ENCODE data around the gene WDR3.

DNA sequence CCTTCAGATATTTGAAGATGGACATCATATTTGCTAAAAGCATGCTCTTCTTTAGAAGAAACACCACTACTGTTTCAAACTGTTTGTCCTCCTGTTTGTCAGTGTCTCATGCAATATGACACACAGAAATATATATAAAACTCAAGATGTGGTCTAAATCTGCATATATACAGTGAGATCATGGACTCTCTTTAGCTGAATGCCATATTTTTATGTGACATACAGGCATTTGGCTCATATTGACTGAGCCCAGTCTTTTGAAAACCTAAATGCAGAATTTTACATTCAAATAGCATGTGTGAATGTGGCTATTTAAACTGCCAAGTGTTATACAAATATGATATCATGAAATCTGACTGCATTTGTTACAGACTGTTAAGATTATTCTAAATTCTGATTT is 18.5 kb upstream of the WDR3 start:
- no peak for TF ChIP-seq EP300 (IDR thresholded peaks at IDR 0.05; ENCODE audit: borderline replicate concordance in 1 of 2, control insufficient read depth in 1 of 2, low read depth in 2 of 2, low read length in 2 of 2)
- TF ChIP-seq POLR2A (IDR thresholded peaks at IDR 0.05; ENCODE audit: low read depth, low read length), result no peak
- TF ChIP-seq, protein P1, sequence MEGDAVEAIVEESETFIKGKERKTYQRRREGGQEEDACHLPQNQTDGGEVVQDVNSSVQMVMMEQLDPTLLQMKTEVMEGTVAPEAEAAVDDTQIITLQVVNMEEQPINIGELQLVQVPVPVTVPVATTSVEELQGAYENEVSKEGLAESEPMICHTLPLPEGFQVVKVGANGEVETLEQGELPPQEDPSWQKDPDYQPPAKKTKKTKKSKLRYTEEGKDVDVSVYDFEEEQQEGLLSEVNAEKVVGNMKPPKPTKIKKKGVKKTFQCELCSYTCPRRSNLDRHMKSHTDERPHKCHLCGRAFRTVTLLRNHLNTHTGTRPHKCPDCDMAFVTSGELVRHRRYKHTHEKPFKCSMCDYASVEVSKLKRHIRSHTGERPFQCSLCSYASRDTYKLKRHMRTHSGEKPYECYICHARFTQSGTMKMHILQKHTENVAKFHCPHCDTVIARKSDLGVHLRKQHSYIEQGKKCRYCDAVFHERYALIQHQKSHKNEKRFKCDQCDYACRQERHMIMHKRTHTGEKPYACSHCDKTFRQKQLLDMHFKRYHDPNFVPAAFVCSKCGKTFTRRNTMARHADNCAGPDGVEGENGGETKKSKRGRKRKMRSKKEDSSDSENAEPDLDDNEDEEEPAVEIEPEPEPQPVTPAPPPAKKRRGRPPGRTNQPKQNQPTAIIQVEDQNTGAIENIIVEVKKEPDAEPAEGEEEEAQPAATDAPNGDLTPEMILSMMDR (IDR thresholded peaks at IDR 0.05 in 2 of 3, conservative IDR thresholded peaks at IDR 0.05 in 1 of 3; ENCODE audit: control insufficient read depth in 2 of 3, extremely low read depth in 1 of 3, insufficient read depth in 1 of 3, low read depth in 3 of 3, low read length in 3 of 3), result no peak
- no peak for TF ChIP-seq YBX1 (IDR thresholded peaks at IDR 0.05)
- TF ChIP-seq CREM (IDR thresholded peaks at IDR 0.05; ENCODE audit: low read depth), result no peak
- TF ChIP-seq BHLHE40 (IDR thresholded peaks at IDR 0.05; ENCODE audit: borderline replicate concordance in 1 of 2, low read depth in 2 of 2, low read length in 1 of 2), result no peak
- TF ChIP-seq, protein P2, sequence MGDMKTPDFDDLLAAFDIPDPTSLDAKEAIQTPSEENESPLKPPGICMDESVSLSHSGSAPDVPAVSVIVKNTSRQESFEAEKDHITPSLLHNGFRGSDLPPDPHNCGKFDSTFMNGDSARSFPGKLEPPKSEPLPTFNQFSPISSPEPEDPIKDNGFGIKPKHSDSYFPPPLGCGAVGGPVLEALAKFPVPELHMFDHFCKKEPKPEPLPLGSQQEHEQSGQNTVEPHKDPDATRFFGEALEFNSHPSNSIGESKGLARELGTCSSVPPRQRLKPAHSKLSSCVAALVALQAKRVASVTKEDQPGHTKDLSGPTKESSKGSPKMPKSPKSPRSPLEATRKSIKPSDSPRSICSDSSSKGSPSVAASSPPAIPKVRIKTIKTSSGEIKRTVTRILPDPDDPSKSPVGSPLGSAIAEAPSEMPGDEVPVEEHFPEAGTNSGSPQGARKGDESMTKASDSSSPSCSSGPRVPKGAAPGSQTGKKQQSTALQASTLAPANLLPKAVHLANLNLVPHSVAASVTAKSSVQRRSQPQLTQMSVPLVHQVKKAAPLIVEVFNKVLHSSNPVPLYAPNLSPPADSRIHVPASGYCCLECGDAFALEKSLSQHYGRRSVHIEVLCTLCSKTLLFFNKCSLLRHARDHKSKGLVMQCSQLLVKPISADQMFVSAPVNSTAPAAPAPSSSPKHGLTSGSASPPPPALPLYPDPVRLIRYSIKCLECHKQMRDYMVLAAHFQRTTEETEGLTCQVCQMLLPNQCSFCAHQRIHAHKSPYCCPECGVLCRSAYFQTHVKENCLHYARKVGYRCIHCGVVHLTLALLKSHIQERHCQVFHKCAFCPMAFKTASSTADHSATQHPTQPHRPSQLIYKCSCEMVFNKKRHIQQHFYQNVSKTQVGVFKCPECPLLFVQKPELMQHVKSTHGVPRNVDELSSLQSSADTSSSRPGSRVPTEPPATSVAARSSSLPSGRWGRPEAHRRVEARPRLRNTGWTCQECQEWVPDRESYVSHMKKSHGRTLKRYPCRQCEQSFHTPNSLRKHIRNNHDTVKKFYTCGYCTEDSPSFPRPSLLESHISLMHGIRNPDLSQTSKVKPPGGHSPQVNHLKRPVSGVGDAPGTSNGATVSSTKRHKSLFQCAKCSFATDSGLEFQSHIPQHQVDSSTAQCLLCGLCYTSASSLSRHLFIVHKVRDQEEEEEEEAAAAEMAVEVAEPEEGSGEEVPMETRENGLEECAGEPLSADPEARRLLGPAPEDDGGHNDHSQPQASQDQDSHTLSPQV (IDR thresholded peaks at IDR 0.05), result no peak
- TF ChIP-seq RBBP5 (conservative IDR thresholded peaks at IDR 0.05), result no peak
- no peak for TF ChIP-seq BRCA1 (IDR thresholded peaks at IDR 0.05; ENCODE audit: low read depth, low read length)
- TF ChIP-seq TAF1 (IDR thresholded peaks at IDR 0.05; ENCODE audit: borderline replicate concordance, low read depth, low read length), result no peak
- TF ChIP-seq, protein P3, sequence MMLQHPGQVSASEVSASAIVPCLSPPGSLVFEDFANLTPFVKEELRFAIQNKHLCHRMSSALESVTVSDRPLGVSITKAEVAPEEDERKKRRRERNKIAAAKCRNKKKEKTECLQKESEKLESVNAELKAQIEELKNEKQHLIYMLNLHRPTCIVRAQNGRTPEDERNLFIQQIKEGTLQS (IDR thresholded peaks at IDR 0.05; ENCODE audit: borderline replicate concordance, extremely low read depth, low read depth, low read length), result no peak
- no peak for TF ChIP-seq POLR2AphosphoS5 (IDR thresholded peaks at IDR 0.05; ENCODE audit: low read length)
